ENCODE measurements around the gene IL1R1.

Gene IL1R1

DNA sequence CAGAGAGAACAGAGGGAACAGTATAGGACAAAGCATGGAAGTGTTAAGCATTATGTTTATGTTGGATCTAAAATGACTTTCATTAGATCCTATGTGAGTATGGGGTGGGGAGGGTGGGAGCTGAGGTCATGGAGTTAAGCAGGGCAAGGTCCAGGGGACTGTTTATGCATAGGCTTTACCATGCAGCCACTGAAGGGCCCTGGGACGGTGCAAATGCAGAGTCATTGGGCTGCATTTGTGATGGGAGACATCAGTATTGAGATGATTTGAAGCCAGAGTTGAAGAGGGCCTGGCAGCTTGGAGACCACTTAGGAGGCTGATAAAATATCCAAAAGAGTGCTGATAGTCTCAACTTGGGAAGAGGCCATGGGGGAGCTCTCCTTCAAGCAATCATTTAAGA, 66.9 kb downstream of the IL1R1 start:
- Histone ChIP-seq H3K36me3 (no peaks in the 10 kb centered on the region), H3K27ac (no peak overlapping the region), H3K27me3 (no peaks in the 10 kb centered on the region), H3K4me1 (ENCODE audit: control insufficient read depth in 1 of 2, insufficient read depth in 1 of 2, low read depth in 1 of 2, low read length in 1 of 2) (no peaks in the 10 kb centered on the region), H3K4me3 (ENCODE audit: low read depth in 1 of 2, low read length in 1 of 2) (no peak overlapping the region), H3K9me3 (no peaks in the 10 kb centered on the region)
- no peak for TF ChIP-seq CTCF (IDR thresholded peaks at IDR 0.05)

- Histone ChIP-seq H3K4me3 (ENCODE audit: low read depth in 1 of 2, low read length in 1 of 2) (no peak overlapping the region), H3K27me3 (no peaks in the 10 kb centered on the region), H3K4me1 (ENCODE audit: control insufficient read depth in 1 of 2, insufficient read depth in 1 of 2, low read depth in 1 of 2, low read length in 1 of 2) (peaks cover 6 to 9% of the 10 kb centered on the region in 2 experiments), H3K9me3 (no peaks in the 10 kb centered on the region), H3K27ac (no peak overlapping the region), H3K36me3 (no peaks in the 10 kb centered on the region)
- no peak for TF ChIP-seq CTCF (IDR thresholded peaks at IDR 0.05)
Observed at GRCh38 chr2:102217032-102217431, 74.5 kb downstream of the IL1R1 start.

DNA sequence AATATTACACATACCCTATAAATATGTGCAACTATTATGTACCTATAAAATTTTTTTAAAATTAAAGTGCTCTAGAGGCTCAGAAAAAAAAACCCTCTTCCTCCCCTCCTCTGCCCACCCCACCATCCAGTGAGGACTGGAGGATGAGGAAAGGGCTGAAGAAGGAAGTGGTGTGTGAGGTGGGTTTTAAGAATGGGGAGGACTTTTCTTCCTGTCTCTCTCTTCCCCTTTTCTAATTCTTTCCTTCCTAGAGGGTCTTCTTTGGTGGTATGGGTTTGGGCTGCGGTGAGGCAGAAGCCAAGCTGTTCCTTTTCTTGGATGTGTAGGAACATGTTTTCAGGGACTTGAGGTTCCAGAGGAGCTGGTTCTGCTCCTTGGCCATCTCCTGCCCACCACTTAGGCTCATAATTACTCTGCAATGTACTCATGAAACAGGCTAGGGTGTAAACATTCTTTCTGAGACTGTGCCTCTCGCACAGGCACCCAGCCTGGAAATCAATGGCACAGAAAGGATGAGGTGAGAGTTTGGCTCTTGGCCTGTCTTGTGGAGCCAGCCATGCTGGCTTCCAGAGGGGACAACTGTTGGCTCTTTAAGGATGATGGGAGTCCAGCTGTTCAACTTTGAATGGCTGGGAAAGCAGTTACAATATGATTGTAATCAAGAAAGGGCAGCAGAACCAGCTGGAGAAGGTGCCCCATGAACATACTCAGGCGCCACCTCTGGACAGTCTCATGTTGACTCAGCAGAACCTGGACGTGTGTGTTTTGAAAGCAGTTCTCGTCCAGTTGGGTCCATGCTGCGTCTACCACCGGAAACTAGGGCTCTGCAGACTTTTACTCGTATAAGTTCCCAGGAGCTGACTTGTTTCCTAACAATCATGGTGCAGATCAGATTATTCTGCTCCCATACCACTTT, 82.5 kb downstream of the IL1R1 start:
- peak; percentile 46 for TF ChIP-seq CTCF (IDR thresholded peaks at IDR 0.05)
- H3K4me1 ChIP-seq (ENCODE audit: control insufficient read depth in 1 of 2, insufficient read depth in 1 of 2, low read depth in 1 of 2, low read length in 1 of 2), result peaks cover 36% of the 10 kb centered on the region in 2 experiments
- no peaks in the 10 kb centered on the region for H3K36me3 ChIP-seq
- no peaks in the 10 kb centered on the region for H3K27me3 ChIP-seq
- H3K9me3 ChIP-seq, result no peaks in the 10 kb centered on the region
- no peak overlapping the region for H3K4me3 ChIP-seq (ENCODE audit: low read depth in 1 of 2, low read length in 1 of 2)
- H3K27ac ChIP-seq, result peak overlapping the region; percentile 97

DNA sequence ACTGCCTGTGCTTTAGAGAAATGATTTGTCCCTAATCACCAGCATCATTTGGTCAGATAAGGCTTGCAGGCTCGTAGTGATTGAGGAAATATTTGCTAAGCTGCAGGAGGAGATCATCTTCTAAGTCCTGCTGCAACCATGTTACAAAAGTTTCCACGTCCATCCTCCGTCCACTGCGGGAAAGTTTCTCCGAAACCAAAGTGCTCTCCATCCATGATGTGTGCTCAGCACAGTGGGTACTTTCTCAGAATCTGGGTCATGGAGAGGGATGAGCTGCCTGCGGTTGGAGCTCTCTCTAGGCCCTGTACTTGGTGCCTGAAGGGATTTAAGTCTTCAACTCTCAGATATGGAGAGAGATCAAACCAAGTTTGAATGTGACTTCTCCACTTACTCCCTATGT, 83.6 kb downstream of the IL1R1 start:
- Histone ChIP-seq H3K4me1 (ENCODE audit: control insufficient read depth in 1 of 2, insufficient read depth in 1 of 2, low read depth in 1 of 2, low read length in 1 of 2) (peaks cover 36% of the 10 kb centered on the region in 2 experiments), H3K4me3 (ENCODE audit: low read depth in 1 of 2, low read length in 1 of 2) (no peak overlapping the region), H3K27ac (peak overlapping the region; percentile 97), H3K27me3 (no peaks in the 10 kb centered on the region), H3K9me3 (no peaks in the 10 kb centered on the region), H3K36me3 (no peaks in the 10 kb centered on the region)
- no peak for TF ChIP-seq CTCF (IDR thresholded peaks at IDR 0.05)

GRCh38 chr2:102226612-102227391, 84.3 kb downstream of the IL1R1 start:
- H3K27ac ChIP-seq, result peak overlapping the region; percentile 97
- H3K4me1 ChIP-seq (ENCODE audit: control insufficient read depth in 1 of 2, insufficient read depth in 1 of 2, low read depth in 1 of 2, low read length in 1 of 2), result peaks cover 36% of the 10 kb centered on the region in 2 experiments
- TF ChIP-seq CTCF (IDR thresholded peaks at IDR 0.05), result no peak
- no peaks in the 10 kb centered on the region for H3K27me3 ChIP-seq
- no peaks in the 10 kb centered on the region for H3K36me3 ChIP-seq
- H3K4me3 ChIP-seq (ENCODE audit: low read depth in 1 of 2, low read length in 1 of 2), result peak overlapping the region in 1 of 2 experiments; percentile 23
- H3K9me3 ChIP-seq, result no peaks in the 10 kb centered on the region

Measured in neutrophil (primary cell).